Panc1 (cell line): ENCODE data around the gene MEGF11. TPM values are rescaled to one million over a fixed set of nuclear protein-coding genes. Genes with fewer than 3 reads are reported as not detected.

Source experiments
- ATAC-seq: fragments of 200-7000 bp; cut with Tn5 transposase; 2 replicates; pipeline ENCODE4 v1.9.1; 2020; ENCODE audit warnings: mild to moderate bottlenecking, moderate library complexity
- BruUV-seq: library from RNA; stranded (reverse); fragments of 400-500 nt; replicated peaks from 2 replicates; lab custom pipeline; 2021; lab: Mats Ljungman, UMichigan
- CTCF ChIA-PET: fragments of 300-600 bp; sonication (Branson Sonifier 250); formaldehyde crosslinking; loops from one replicate; lab custom pipeline; 2022; ENCODE audit warnings: antibody characterized with exemption; lab: Charles Lee
- POLR2A ChIA-PET: fragments of 300-600 bp; sonication (Branson Sonifier 250); formaldehyde crosslinking; loops from one replicate; lab custom pipeline; 2022; ENCODE audit warnings: antibody characterized with exemption; lab: Charles Lee
- DNase-seq: peaks from one replicate; pipeline ENCODE4 v3.0.0-alpha.2; 2010; ENCODE audit warnings: low read depth, low spot score
- H3K27ac ChIP-seq: 2 replicates; pipeline ENCODE4 v1.5.1; 2011; ENCODE audit warnings: mild to moderate bottlenecking, low read length, inconsistent platforms
- H3K27me3 ChIP-seq: fragments of 200-500 bp; sonication (Bioruptor generic); 2 replicates; pipeline ENCODE4 v1.6.0; 2014; ENCODE audit warnings: low read length, inconsistent platforms; ENCODE audit not compliant: control insufficient read depth, insufficient read depth
- H3K36me3 ChIP-seq: fragments of 200-500 bp; sonication (Bioruptor generic); 2 replicates; pipeline ENCODE4 v1.5.1; 2014; ENCODE audit warnings: inconsistent platforms, mild to moderate bottlenecking, low read length, moderate library complexity; ENCODE audit not compliant: control insufficient read depth, insufficient read depth
- H3K4me1 ChIP-seq: 2 replicates; pipeline ENCODE4 v1.5.1; 2011; ENCODE audit warnings: inconsistent platforms, mild to moderate bottlenecking, low read length, moderate library complexity; ENCODE audit not compliant: control insufficient read depth, insufficient read depth
- H3K4me3 ChIP-seq, 2 experiments: 2 replicates each; pipeline ENCODE4 v1.5.1; 2011 to 2012; ENCODE audit warnings: low read depth in 2 of 2, low read length in 2 of 2, mild to moderate bottlenecking in 2 of 2, inconsistent platforms in 1 of 2, moderate library complexity in 1 of 2
- H3K9me3 ChIP-seq: fragments of 200-500 bp; sonication (Bioruptor generic); 2 replicates; pipeline ENCODE4 v1.5.1; 2014; ENCODE audit warnings: low read depth, mild to moderate bottlenecking, inconsistent platforms, low read length, moderate library complexity; ENCODE audit not compliant: control insufficient read depth, insufficient read depth
- POLR2AphosphoS5 ChIP-seq: IDR thresholded peaks from 2 replicates; pipeline ENCODE4 v1.6.1; 2012; ENCODE audit warnings: mild to moderate bottlenecking, low read depth, low read length, moderate library complexity
- SIN3A ChIP-seq: IDR thresholded peaks from 2 replicates; pipeline ENCODE4 v1.6.1; 2012; ENCODE audit warnings: low read depth, mild to moderate bottlenecking, low read length, moderate library complexity, borderline replicate concordance; ENCODE audit not compliant: insufficient read depth
- TCF7L2 ChIP-seq: IDR thresholded peaks from 2 replicates; pipeline ENCODE4 v1.6.1; 2011; ENCODE audit warnings: mild to moderate bottlenecking, low read depth, low read length, inconsistent platforms
- in situ Hi-C: cut with HindIII; loops from 2 replicates; pipeline ENCODE4 v1.10.0; 2016; ENCODE audit warnings: low sequenced_read_pairs, low pct_unique_long_range_greater_than_20kb
- intact Hi-C: fragments of 100-400 bp; cut with micrococcal nuclease; formaldehyde crosslinking; loops from one replicate; pipeline ENCODE4 v1.10.0; 2022; ENCODE audit not compliant: unreplicated experiment
- total RNA-seq: library from RNA; stranded (reverse); gene quantifications from one replicate; pipeline ENCODE4 v1.2.1, GENCODE V29; 2021; ENCODE audit not compliant: unreplicated experiment
- TF ChIP-seq, protein P1 (sequence below), 2 experiments: IDR thresholded peaks; 2 replicates each; pipeline ENCODE4 v1.6.1; 2011 to 2012; ENCODE audit warnings: low read depth in 2 of 2, control low read depth in 1 of 2, low read length in 1 of 2, mild to moderate bottlenecking in 1 of 2, moderate library complexity in 1 of 2; ENCODE audit not compliant: insufficient read depth in 1 of 2
- TF ChIP-seq, protein P2 (sequence below): fragments of 450-650 bp; IDR thresholded peaks from 2 replicates; pipeline ENCODE4 v1.5.1; 2017; ENCODE audit warnings: mild to moderate bottlenecking

The MEGF11 gene
- total RNA-seq, 1 experiment from 2014 or later: 0.95 TPM

DNA sequence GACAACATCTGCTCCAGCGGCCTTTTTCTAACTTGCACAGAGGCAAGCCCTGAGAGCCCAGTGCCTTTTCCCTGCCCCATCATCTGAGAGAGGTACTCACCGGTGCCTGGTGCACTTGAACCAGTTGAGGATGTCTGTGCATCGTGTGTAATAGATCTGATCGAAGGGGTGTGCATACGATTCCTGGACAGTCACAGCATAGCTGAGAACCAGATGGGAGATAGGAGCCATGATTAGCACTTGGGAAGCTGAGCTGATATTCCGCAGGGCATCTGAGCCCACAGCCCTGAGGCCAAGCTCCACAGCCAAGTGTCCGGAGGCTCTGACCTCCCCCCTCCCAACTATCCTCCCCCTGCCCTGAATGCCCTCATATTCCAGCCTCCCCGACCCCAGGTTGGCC is 129.8 kb downstream of the MEGF11 start:
- Histone ChIP-seq H3K9me3 (no peaks in the 10 kb centered on the region), H3K27ac (no peak overlapping the region), H3K36me3 (no peaks in the 10 kb centered on the region), H3K4me3 (no peak overlapping the region), H3K4me1 (no peaks in the 10 kb centered on the region; the same call in 1 of the 2 replicates), H3K27me3 (peaks cover 2% of the 10 kb centered on the region)
- intact Hi-C loops: no loop called here
- BruUV-seq: no TSS peak
- in situ Hi-C loops: no loop called here
- TF ChIP-seq TCF7L2 (no peak), SIN3A (no peak), POLR2AphosphoS5 (no peak)
- TF ChIP-seq, protein P1, sequence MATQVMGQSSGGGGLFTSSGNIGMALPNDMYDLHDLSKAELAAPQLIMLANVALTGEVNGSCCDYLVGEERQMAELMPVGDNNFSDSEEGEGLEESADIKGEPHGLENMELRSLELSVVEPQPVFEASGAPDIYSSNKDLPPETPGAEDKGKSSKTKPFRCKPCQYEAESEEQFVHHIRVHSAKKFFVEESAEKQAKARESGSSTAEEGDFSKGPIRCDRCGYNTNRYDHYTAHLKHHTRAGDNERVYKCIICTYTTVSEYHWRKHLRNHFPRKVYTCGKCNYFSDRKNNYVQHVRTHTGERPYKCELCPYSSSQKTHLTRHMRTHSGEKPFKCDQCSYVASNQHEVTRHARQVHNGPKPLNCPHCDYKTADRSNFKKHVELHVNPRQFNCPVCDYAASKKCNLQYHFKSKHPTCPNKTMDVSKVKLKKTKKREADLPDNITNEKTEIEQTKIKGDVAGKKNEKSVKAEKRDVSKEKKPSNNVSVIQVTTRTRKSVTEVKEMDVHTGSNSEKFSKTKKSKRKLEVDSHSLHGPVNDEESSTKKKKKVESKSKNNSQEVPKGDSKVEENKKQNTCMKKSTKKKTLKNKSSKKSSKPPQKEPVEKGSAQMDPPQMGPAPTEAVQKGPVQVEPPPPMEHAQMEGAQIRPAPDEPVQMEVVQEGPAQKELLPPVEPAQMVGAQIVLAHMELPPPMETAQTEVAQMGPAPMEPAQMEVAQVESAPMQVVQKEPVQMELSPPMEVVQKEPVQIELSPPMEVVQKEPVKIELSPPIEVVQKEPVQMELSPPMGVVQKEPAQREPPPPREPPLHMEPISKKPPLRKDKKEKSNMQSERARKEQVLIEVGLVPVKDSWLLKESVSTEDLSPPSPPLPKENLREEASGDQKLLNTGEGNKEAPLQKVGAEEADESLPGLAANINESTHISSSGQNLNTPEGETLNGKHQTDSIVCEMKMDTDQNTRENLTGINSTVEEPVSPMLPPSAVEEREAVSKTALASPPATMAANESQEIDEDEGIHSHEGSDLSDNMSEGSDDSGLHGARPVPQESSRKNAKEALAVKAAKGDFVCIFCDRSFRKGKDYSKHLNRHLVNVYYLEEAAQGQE (IDR thresholded peaks at IDR 0.05; ENCODE audit: insufficient read depth in 1 of 2, low read depth in 2 of 2, low read length in 1 of 2): no peak
- TF ChIP-seq, protein P2, sequence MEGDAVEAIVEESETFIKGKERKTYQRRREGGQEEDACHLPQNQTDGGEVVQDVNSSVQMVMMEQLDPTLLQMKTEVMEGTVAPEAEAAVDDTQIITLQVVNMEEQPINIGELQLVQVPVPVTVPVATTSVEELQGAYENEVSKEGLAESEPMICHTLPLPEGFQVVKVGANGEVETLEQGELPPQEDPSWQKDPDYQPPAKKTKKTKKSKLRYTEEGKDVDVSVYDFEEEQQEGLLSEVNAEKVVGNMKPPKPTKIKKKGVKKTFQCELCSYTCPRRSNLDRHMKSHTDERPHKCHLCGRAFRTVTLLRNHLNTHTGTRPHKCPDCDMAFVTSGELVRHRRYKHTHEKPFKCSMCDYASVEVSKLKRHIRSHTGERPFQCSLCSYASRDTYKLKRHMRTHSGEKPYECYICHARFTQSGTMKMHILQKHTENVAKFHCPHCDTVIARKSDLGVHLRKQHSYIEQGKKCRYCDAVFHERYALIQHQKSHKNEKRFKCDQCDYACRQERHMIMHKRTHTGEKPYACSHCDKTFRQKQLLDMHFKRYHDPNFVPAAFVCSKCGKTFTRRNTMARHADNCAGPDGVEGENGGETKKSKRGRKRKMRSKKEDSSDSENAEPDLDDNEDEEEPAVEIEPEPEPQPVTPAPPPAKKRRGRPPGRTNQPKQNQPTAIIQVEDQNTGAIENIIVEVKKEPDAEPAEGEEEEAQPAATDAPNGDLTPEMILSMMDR: no peak
- no peak for ATAC-seq
- ChIA-PET POLR2A (no interaction called here), CTCF (no interaction called here)
- no peak for DNase-seq

DNA sequence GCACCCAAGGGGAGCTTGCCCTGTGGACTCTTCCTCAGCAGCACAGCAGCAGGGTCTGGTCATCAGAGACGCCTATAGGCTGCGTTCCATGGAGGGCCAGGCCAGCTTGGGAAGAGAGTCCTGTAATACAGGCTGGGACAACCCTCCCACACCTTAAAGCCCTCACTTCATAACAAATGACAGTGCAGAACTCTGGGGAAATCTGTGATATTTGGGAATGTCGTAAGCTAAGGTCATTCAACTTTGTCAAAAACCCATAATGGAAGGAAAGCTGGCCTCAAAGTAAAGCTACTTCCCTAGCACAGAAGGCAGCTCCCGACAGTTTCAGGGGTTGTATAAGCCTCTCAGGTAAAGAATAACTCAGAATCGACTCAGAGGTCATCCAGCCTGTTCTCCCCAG is 133.1 kb downstream of the MEGF11 start:
- TF ChIP-seq, protein P1 (IDR thresholded peaks at IDR 0.05; ENCODE audit: insufficient read depth in 1 of 2, low read depth in 2 of 2, low read length in 1 of 2): no peak
- TF ChIP-seq, protein P2: no peak
- TF ChIP-seq SIN3A: no peak
- TF ChIP-seq TCF7L2: no peak
- TF ChIP-seq POLR2AphosphoS5: no peak
- Histone ChIP-seq H3K4me1 (no peaks in the 10 kb centered on the region), H3K4me3 (no peak overlapping the region), H3K27me3 (no peaks in the 10 kb centered on the region; the same call in 1 of the 2 replicates), H3K27ac (no peak overlapping the region), H3K9me3 (no peaks in the 10 kb centered on the region), H3K36me3 (no peaks in the 10 kb centered on the region)
- no TSS peak for BruUV-seq
- POLR2A ChIA-PET: no interaction called here
- intact Hi-C loops: no loop called here
- in situ Hi-C loops: no loop called here
- CTCF ChIA-PET: no interaction called here
- ATAC-seq (no peak), DNase-seq (no peak)
